EL (cell line): ENCODE measurements around the gene PINLYP.
"Not testable (repeated sequence)": the region's sequence is repeated elsewhere in the genome, so short reads cannot be mapped to it uniquely, and the experiment has no call there.

Experiments
- DNase-seq: peaks from one replicate; pipeline ENCODE4 v3.0.0-alpha.2; 2016

The PINLYP gene

DNA sequence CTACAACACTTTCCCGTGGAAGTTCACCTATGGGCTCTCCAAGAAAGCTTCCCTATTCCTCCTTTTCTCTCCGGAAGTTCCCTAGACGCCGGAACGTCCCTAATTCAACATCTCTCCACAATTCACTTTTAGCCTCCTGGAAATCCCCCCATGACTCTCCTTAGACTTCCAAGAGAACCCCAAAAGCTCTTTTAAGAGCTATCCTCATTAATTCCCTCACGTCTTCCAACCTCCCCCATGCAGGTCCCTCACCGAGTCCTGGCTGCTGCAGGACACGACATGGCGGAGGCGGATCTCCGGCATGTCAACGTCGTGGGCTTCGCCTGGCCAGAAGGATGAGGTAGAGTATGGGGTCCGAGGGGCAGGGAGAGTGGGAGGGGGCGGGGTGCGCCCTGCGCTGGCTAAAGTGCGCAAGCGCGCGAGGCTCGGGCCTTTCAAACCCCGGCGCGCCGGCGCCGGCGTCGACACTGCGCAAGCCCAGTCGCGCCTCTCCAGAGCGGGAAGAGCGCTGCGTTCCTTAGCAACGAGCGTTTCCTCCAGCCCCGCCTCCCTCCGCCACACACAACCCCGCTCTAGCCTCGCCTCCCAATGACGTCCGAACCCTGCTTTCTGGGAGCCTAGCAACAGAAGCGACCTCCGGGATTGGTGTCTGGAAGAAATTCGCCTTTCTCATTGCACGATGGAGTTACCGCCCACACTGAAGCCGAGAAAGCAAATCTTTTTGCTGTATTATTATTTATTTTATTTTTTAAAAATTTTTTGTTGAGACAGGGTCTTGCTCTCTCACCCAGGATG lies at the start of gene PINLYP, which contains the start of gene XRCC1:
PINLYP (plus strand) TSS at position 646 of the 795 bp plus-strand sequence. CDS start 1,391 bp downstream, outside the sequence.
XRCC1 (minus strand) TSS at position 372 of the 795 bp plus-strand sequence; CDS start at position 303, 69 bp downstream.
- DNase-seq = peak; percentile 99

DNA sequence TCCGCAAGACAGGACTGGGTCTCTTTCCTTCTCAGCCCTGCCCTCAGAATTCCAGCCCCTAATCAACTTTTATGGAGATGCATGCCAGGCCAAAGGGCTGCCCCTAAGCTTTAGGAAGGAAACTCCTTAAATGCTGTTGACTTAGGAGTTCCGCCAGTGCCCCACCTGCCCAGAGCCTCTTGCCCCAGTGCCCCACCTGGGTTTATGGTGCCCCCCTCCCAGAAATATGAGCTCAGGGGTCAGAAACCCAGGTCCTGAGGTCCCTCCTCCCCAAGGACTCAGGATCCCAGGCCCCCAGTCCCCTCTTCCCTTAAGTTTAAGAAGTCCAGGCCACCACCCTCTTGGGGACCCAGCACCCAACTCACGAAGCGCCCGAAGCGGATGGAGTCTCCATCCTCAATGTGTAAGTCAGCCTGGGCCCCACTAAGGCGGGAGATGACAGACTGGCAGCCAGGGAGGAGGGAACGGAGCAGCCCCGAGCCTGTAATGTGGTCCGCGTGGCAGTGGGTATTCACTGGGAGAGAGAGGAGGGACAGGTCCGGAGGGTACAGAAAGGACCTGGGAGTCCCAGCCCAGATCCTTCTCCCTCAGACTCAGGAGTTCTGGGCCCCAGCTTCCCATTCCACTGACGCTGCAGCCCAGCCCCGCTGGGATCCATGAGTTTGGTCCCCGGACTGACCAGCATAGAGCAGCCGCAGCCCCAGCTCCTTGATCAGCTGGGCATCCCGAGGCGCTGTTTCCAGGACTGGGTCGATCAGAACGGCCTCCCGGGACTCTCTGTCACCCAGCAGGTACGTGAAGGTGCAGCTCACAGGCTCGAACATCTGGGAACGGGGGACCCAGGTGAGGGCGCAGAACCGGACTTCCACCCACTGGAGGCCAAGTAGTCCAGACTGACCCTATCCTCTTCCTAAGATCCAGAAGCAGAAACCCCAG lies 49.5 kb upstream of the PINLYP start:
- peak; percentile 37 for DNase-seq

DNA sequence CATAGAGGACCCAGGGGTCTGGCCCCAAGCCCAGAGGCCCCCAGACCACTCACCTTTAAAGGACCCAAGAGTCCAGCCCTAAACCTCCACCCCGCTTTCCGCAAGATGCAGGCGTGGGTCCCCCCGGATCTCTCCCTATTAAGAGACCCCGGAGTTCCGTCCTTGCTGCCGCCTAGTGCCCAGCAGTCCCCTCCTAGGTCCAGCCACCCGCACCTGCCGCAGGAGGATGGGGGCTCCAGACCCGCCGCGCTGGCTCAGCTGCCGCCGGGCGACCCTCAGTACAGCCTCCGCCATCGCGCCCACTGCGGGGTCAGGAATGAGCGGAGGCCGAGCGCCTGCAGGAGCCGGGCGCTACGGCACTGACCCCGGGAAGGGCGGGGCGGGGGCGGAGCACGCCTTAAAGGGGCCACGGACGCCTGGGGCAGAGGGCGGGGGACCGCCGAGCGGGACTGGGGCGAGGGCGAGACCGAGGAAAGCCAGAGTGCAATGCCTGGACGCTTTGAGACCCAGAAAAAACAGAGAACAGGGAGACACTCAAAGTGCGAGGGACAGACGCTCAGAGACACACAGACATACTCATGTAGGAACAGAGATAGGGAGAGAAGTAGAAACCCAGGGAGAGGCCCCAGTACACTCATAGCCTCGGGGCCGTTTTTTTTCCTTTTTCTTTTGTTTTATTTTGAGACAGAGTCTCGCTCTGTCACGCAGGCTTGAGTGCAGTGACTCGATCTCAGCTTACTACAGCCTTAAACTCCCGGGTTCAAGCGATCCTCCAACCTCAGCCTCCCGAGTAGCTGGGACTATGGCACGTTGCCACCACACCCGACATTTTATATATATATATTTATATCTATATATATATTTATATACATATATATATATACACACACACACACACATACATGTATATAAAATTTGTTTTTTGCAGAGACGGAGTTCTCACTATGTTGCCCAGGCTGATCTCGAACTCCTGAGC lies 48.4 kb upstream of the PINLYP start, which contains the start of gene ETHE1:
ETHE1 (minus strand) TSS at position 318 of the 976 bp plus-strand sequence; CDS start at position 294, 24 bp downstream.
- DNase-seq = peak; percentile 76

DNA sequence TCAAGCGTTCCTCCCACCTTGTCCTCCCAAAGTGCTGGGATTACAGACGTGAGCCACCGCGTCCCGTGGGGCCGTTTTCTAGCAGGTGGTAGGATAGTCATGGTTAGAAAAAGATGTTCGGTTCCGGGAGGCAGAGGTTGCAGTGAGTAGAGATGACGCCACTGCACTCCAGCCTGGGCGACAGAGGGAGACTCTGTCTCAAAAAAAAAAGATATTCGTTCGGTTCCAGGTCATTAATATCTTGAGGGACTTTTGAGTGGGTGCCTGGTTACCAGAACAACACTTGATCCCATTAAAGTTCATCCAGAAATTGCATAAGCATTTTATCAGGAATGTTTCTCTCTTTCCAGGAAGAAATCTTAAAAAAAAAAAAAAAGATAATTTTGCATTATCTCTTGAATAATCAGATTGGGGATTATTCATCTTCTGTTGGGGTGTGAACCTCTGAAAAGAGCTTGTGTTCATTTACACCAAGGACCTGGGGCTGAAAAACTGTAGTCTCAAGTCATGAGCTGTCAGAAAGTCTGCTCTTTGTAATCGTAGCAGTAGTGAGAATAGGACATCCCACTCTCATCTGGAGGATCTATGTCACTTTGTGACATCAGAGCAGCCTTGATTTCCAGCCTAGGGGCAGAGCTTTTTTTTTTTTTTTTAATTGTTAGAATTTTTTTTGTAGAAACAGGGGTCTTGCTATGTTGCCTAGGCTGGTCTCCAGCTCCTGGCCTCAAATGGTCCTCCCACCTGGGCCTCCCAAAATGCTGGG lies 47.6 kb upstream of the PINLYP start:
- DNase-seq = peak; percentile 20

DNA sequence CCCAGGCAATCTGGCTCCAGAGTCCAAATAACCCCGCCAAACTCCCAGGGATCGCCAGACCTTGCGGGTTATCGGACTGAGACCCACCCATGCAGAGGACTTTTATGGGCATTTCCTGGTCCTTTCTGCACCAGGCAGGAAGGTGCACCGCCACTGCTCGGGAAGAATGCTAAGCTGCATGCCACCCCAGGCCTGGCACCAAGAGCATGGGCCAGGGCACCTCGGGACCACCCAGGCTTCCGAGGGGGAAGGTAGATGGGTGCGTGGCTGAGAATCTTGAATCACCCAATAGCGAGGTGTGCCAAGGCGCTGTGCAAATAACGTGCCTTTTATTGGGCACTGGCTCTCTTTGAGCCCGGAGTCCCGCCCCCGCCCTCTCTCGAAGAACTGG lies 43.0 kb upstream of the PINLYP start:
- DNase-seq = no peak

DNA sequence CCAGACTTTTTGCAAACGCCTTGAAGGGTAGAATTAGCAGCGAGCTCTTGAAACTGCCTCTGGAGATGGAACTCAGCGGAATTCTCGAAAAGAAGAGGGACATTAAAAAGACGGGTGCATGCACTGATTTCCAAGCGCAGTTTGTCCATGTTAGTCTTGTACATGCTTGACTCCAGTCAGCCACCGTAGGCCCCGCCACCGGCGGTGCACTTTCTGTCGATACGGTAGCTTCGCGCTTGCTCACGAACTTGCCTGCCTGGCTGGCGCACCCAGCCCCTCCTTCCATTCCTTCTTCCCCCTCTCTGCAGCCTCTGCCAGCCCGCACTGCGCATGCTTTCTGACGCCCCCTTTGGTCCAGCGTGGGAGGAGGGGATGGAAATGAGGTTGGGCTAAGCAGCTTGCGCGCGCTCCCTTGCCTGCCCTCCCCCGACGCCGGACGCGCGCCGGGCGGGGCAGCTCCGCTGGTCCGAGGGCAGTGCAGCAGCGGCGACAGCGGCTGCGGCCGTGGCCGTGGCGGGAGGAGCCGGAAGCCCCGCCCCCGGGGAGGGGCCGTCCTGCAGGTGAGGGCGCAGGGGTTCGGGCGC lies 42.5 kb upstream of the PINLYP start, which contains the start of gene ZNF575:
ZNF575 (plus strand) TSS at position 227 of the 584 bp plus-strand sequence. CDS start 1,235 bp downstream, outside the sequence.
- DNase-seq = peak; percentile 94

DNA sequence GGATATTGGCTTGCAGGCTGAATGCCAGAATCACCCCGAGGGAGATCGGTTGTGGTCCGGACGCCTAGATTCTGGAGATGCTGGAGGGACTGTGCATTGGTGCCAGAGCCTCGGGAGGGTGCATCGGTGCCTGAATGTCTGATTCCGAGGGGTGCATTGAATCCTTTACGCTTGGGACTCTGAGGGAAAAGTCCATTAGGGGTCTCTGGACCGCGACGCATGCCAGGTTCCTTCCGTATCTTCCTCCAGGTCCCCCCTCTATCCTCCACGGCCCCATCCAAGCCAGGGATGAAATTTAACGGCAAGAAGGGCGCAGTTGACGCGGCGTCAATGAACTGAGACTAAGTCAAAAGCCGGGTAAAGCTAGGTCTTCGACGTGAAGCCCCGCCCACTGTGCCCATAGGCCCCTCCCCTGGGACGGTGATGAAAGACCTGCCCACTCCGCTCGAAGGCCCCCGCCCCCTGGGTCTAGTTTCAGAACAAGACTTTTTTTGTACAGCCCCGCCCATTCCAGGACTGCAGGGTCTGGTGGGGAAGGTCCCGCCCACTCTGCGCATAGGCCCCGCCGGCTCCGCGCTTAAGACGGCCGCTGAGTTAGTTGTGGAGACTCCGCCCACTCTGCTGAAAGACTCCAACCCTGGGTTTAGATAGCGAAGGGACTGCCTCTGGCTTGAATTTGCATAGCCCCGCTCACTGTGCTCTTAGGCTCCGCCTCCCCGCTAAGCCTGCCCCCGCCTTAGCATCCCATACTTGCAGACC lies 41.9 kb upstream of the PINLYP start:
- peak; percentile 100 for DNase-seq

DNA sequence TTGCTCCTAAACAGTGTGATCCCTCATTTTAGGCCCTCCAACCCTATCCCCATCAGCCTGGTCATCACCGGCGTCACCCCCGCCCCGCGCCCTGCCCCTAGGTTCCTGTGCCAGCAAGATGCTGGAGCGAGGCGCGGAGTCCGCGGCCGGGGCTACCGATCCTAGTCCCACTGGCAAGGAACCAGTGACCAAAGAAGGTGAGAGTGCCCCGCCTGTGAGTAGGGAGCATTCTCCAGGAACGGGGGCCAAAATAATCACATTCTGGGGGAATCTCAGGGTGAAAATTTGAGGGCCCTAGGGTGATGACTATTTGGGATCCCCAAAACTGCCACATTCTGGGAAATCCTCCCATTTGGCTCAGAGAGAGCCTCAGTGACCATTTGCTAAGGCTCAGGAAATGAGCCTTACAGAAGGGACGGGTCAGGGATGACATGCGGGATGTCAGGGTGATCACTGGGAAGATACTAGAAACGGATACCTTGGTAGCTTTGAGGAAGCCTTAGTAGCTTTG lies 41.2 kb upstream of the PINLYP start:
- no peak for DNase-seq

DNA sequence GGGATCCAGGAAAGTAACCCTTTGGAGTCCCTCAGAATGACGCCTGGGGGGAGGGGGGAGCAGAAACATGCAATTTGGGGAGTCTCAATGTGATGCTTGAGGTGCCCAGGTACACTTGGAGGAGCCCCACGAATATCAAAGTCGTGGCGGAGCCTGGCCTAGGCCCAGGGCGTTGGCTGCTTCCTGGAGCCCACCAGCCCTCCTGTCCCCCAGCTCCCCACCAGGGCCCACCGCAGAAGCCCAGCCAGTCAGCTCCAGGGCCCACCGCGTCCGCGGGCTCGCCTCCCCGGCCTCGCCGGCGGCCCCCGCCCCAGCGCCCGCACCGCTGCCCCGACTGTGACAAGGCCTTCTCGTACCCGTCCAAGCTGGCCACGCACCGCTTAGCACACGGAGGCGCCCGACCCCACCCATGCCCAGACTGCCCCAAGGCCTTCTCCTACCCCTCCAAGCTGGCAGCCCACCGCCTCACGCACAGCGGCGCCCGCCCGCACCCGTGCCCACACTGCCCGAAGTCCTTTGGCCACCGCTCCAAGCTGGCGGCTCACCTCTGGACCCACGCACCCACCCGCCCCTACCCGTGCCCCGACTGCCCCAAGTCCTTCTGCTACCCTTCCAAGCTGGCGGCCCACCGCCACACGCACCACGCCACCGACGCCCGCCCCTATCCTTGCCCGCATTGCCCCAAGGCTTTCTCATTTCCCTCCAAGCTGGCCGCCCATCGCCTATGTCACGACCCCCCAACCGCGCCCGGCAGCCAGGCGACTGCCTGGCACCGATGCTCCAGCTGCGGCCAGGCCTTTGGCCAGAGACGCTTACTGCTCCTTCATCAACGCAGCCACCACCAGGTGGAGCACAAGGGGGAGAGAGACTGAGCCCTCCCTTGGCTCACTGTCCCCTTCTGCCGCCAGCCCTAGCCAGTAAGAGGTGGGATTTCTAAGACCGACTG lies 40.5 kb upstream of the PINLYP start:
- peak; percentile 38 for DNase-seq

DNA sequence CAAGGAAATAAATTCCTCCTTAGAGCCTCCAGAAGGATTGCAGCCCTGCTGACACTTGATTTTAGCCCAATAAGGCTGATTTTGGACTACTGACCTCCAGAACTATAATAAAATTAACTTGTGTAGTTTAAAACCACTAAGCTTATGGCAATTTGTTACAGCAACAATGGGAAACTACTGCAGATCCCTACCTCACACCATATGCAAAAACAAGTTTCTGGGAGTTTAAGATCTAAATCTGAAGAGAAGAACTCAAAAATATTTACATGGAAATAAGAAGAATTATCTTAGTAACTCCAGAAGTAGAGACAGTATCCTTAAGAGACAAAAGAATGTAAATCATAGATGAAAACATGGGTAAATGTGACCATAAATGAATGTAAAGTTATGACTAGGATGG lies 36.7 kb upstream of the PINLYP start:
- DNase-seq = no peak

DNA sequence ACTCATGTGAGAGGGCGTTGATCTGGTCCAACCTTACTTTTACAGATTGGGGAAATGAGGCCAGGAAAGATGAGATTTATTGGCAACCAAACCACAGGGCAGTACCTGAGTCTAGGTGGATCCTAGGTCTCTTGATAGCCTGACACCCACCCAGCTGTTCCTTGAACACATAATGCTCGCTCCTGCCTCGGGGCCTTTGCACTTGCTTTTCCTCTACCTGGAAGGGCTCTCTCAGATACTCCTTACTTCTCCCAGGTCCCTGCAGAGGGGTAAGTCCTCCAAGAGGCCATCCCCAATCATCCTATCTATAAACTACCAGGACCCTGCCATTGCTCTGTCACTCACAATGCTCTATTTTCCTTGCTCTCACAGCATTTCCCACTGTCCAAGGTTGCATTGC lies 35.2 kb upstream of the PINLYP start:
- no peak for DNase-seq

DNA sequence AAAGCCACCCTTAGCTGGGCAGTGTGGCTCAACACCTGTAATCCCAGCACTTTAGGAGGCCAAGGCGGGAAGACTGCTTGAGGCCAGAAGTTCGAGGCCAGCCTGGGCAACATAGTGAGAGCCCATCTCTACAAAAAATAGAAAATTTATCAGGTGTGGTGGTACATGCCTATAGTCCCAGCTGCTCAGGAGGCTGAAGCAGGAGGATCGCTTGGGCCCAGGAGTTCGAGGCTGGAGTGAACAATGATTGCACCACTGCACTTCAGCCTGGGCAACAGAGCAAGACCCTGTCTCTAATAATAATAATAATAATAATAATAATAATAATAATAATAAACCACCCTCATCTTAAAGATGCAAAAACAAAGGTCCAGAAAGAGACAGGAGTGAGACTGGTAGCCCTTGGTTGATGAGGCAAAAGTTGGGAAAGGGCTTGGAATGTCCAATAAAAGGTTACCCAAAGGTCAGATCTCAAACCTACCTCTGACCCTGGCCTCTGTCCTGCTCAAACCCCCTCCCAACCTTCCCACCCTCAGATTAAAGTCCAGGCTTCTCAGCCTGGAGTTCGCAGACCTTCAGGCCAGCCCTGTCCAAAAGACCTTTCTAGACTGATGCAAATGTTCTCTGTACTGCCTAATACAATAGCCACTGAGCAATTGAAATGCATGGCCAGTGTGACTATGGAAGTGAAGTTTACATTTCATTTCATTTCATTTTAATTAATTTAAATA lies 33.5 kb upstream of the PINLYP start:
- no peak for DNase-seq

DNA sequence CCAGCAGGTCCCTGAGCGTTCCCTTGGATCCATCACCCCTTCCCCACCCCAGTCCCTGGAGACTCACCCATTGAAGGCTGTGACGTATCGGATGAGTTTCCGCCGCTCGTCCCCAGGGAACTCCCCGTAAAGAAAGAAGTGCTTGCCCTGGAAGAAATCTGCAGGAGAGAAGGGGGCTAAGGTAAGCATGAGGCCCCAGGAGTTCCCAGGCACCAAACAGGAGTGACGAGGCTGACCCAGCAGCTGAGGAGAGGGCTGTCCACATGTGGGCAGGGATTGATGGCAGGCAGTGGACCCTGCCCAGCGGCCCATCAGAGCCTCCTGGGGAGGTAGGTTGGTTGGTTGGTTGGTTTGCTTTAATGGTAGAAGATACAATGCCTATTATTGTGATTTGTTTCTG lies 31.5 kb upstream of the PINLYP start:
- no peak for DNase-seq

DNA sequence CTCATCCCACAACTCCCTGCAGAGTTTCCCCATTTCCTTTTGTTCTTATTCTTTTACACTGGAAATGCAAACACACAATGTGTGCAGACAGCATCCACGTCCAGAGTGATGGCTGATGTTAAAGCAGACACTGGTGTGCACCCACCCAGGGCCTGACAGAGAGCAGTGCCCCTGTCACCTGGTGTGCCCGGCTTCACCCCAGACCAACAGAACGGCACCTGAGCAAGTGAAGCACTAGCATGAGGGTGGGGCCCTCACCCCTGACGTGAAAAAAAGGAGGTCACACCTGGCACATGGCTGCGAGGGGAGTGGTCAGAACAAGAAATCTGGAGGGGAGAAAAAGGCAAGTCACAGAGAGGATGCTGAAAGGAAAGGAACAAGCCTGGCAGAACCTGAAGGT lies 30.3 kb upstream of the PINLYP start:
- DNase-seq = no peak

DNA sequence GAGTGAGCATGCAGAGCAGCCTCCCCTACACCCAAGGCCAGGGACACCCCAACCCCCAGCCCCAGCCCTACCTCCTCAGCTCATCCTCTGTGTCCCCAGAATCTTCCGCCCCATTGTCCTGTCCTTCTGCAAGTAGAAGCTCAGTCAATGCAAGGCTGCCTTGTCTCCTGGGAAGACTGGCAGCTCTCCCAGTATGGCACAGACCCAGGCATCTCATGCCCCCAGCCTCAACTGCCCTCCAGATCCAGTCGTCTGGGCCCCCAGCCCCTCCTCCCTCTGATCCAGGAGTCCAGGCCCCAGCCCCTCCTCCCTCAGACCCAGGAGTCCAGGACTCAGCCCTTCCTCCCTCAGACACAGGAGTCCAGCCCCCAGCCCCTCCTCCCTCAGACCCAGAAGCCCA lies 29.6 kb upstream of the PINLYP start:
- DNase-seq = no peak

DNA sequence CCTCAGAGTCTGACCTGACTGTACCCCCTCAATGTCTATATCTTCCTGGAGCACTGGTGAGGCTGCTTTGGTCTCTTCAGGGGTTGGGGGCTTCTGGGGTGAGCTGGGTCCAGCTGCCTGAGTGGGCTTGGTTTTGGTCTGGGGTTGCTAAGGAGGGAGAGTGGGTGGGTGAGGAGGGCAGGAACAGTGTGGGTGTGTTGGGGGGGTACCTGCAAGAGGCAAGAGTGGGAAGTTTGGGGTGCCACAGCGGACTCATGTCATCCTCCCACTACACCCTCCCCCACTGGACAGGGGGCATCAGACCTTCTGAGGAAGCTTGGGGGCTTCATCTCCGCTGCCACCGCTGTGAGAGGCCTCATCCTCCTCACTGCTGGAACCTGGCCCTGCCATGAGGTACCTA lies 29.0 kb upstream of the PINLYP start:
- no peak for DNase-seq

DNA sequence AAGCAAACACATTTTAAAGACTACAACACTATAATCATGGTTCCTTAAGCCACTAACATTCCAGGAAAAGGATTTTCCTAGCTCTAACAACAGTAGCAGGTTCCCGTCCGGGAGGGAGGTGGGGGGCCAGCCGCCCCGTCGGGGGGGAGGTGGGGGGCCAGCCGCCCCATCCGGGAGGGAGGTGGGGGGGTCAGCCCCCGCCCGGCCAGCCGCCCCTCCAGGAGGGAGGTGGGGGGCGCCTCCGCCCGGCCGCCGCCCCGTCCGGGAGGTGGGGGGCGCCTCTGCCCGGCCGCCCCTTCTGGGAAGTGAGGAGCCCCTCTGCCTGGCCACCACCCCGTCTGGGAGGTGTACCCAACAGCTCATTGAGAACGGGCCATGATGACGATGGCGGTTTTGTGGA lies 27.7 kb upstream of the PINLYP start:
- not testable (repeated sequence) for DNase-seq

DNA sequence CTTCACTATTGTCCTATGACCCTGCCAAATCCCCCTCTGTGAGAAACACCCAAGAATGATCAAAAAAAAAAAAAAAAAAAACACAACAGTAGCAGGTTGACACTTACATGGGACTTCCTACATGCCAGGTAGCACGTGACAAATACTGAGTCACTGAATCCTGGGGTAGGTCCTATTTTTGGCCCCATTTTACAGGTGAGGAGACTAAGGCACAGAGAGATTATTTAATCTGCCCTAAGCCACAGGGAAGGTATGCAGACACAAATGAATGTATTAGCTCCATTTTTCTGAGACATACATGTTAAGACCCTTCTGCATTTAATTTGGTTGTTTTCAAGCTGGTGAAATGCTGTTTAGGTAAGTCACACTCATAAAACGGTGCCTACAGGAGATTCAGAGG lies 26.9 kb upstream of the PINLYP start:
- no peak for DNase-seq
